CD4-positive, alpha-beta T cell (primary cell): Measurements from ENCODE around the gene DBN1. TPM values are rescaled to one million over a fixed set of nuclear protein-coding genes. Genes with fewer than 3 reads are reported as not detected.

Experiments
- ATAC-seq: fragments of 200-7000 bp; cut with Tn5 transposase; one replicate; pipeline ENCODE4 v1.10.0; 2022; ENCODE audit warnings: mild to moderate bottlenecking; ENCODE audit not compliant: poor library complexity
- CTCF ChIA-PET: fragments of 350-600 bp; sonication (Branson Sonifier 250); formaldehyde crosslinking; loops from one replicate; lab custom pipeline; 2021; ENCODE audit warnings: antibody characterized with exemption, inconsistent platforms; lab: Charles Lee
- POLR2A ChIA-PET: fragments of 350-600 bp; sonication (Branson Sonifier 250); formaldehyde crosslinking; loops from one replicate; lab custom pipeline; 2021; ENCODE audit warnings: antibody characterized with exemption, inconsistent platforms; lab: Charles Lee
- DNase-seq, 14 experiments: peaks; one replicate each; pipeline ENCODE4 v3.0.0-alpha.2; 2013 to 2020; ENCODE audit warnings: mixed read lengths in 2 of 14
- H3K27ac ChIP-seq, 2 donors: one replicate each; pipeline versions ENCODE4 v1.5.1 to v1.7.0; 2013; ENCODE audit warnings: low read length in 2 of 2, low read depth in 1 of 2, mild to moderate bottlenecking in 1 of 2
- H3K27me3 ChIP-seq, 2 experiments: 1 replicate in 1 of 2; 2 replicates in 1 of 2; pipeline versions ENCODE4 v1.6.1 to v1.7.0; 2013; ENCODE audit warnings: low read length in 2 of 2, control low read depth in 1 of 2, mild to moderate bottlenecking in 1 of 2, moderate library complexity in 1 of 2; ENCODE audit not compliant: insufficient read depth in 2 of 2, control insufficient read depth in 1 of 2
- H3K36me3 ChIP-seq: one replicate; pipeline ENCODE4 v1.6.1; 2013; ENCODE audit warnings: low read length, control low read depth; ENCODE audit not compliant: insufficient read depth
- H3K4me1 ChIP-seq: one replicate; pipeline ENCODE4 v1.6.1; 2013; ENCODE audit warnings: low read length, control low read depth; ENCODE audit not compliant: insufficient read depth
- H3K4me3 ChIP-seq: one replicate; pipeline ENCODE4 v1.5.1; 2013; ENCODE audit warnings: mild to moderate bottlenecking, low read length, moderate library complexity
- H3K9me3 ChIP-seq, 2 experiments: 1 replicate in 1 of 2; 2 replicates in 1 of 2; pipeline versions ENCODE4 v1.6.1 to v1.7.0; 2013; ENCODE audit warnings: low read length in 2 of 2, mild to moderate bottlenecking in 2 of 2, control low read depth in 1 of 2, moderate library complexity in 1 of 2; ENCODE audit not compliant: control insufficient read depth in 1 of 2, insufficient read depth in 1 of 2
- H3K27ac Mint-ChIP-seq: one replicate; pipeline ENCODE4 v1.8.0; 2020; ENCODE audit warnings: mixed read lengths
- H3K27me3 Mint-ChIP-seq: one replicate; pipeline ENCODE4 v1.8.0; 2021; ENCODE audit warnings: mixed read lengths
- H3K36me3 Mint-ChIP-seq: one replicate; pipeline ENCODE4 v1.8.0; 2021; ENCODE audit warnings: low read depth, mixed read lengths
- H3K4me1 Mint-ChIP-seq: one replicate; pipeline ENCODE4 v1.8.0; 2021; ENCODE audit warnings: low read depth, mixed read lengths
- H3K4me3 Mint-ChIP-seq: one replicate; pipeline ENCODE4 v1.8.0; 2020; ENCODE audit warnings: mild to moderate bottlenecking, mixed read lengths
- H3K9me3 Mint-ChIP-seq: one replicate; pipeline ENCODE4 v1.8.0; 2020; ENCODE audit warnings: mixed read lengths
- CTCF ChIP-seq: fragments of 200-600 bp; IDR thresholded peaks from one replicate; pipeline ENCODE4 v1.8.0; 2022; ENCODE audit warnings: antibody characterized with exemption, mild to moderate bottlenecking
- intact Hi-C, 2 experiments: fragments of 100-400 bp; cut with DNase I in 1 of 2; cut with micrococcal nuclease in 1 of 2; formaldehyde crosslinking; loops; one replicate each; pipeline versions ENCODE4 v1.15.1 to v1.9.0; 2023 to 2025; cut with DNase I, micrococcal nuclease
- total RNA-seq, 174 experiments: library from RNA in 2 of 174; stranded (reverse) in 2 of 174; gene quantifications; one replicate each; pipeline ENCODE4 v1.2.3 and lab custom pipeline; 2021 to 2026

Gene DBN1
- total RNA-seq, 2 experiments from 2014 or later, result 1.8 to 2.5 TPM

GRCh38 chr5:177479774-177480173 is 6.3 kb upstream of the DBN1 start:
- Histone ChIP-seq H3K4me3 (no peak overlapping the region), H3K9me3 (no peaks in the 10 kb centered on the region), H3K27ac (no peak overlapping the region), H3K36me3 (no peaks in the 10 kb centered on the region), H3K27me3 (no peaks in the 10 kb centered on the region), H3K4me1 (peaks cover 20% of the 10 kb centered on the region)
- intact Hi-C loops, result no loop called here
- Mint-ChIP-seq H3K27ac (peak overlapping the region; percentile 87), H3K9me3 (no peaks in the 10 kb centered on the region), H3K36me3 (no peaks in the 10 kb centered on the region), H3K27me3 (no peaks in the 10 kb centered on the region), H3K4me1 (peaks cover 30% of the 10 kb centered on the region), H3K4me3 (no peak overlapping the region)
- ATAC-seq (no peak), DNase-seq (no peak)
- ChIA-PET POLR2A (interaction anchor here (1.9 kb wide), 1 partner anchor 18 kb away, joined by 6 read pairs; the partner anchor contains the start of gene PDLIM7), CTCF (interaction anchor here (1.1 kb wide), 1 partner anchor 89 kb away, joined by 3 read pairs; no protein-coding TSS in a partner anchor)
- TF ChIP-seq CTCF, result no peak

- H3K27me3 Mint-ChIP-seq, result peaks cover 5% of the 10 kb centered on the region
- TF ChIP-seq CTCF, result no peak
- CTCF ChIA-PET, result interaction anchor here (0.9 to 1.1 kb wide), 2 partner anchors 74 to 88 kb away, joined by 3 read pairs; no protein-coding TSS in a partner anchor
- POLR2A ChIA-PET, result interaction anchor here (0.9 to 1.9 kb wide), 3 partner anchors 19 to 53 kb away, joined by 3 to 6 read pairs (median 5); partner anchors contain the start of genes GRK6 and PDLIM7
- no peak overlapping the region for H3K27ac ChIP-seq
- H3K9me3 Mint-ChIP-seq, result no peaks in the 10 kb centered on the region
- peak; percentile 85 for ATAC-seq
- H3K4me1 ChIP-seq, result peaks cover 28% of the 10 kb centered on the region
- H3K36me3 Mint-ChIP-seq, result no peaks in the 10 kb centered on the region
- H3K27me3 ChIP-seq, result no peaks in the 10 kb centered on the region
- H3K4me1 Mint-ChIP-seq, result peaks cover 34% of the 10 kb centered on the region
- no peaks in the 10 kb centered on the region for H3K9me3 ChIP-seq
- H3K27ac Mint-ChIP-seq, result peak overlapping the region; percentile 87
- H3K36me3 ChIP-seq, result no peaks in the 10 kb centered on the region
- no peak overlapping the region for H3K4me3 Mint-ChIP-seq
- intact Hi-C loops, result no loop called here
- peak in 3 of 14 experiments; percentile 35 to 53 (median 37) for DNase-seq
- H3K4me3 ChIP-seq, result no peak overlapping the region
These were observed 5.5 kb upstream of the DBN1 start for GRCh38 chr5:177478711-177479646.

- Mint-ChIP-seq H3K4me1 (peaks cover 36% of the 10 kb centered on the region), H3K27ac (peak overlapping the region; percentile 17), H3K36me3 (no peaks in the 10 kb centered on the region), H3K9me3 (no peaks in the 10 kb centered on the region), H3K27me3 (peaks cover 6% of the 10 kb centered on the region), H3K4me3 (peak overlapping the region; percentile 34)
- H3K27ac ChIP-seq, result no peak overlapping the region
- H3K27me3 ChIP-seq, result no peaks in the 10 kb centered on the region
- H3K9me3 ChIP-seq, result no peaks in the 10 kb centered on the region
- H3K36me3 ChIP-seq, result no peaks in the 10 kb centered on the region
- ATAC-seq (no peak), DNase-seq (no peak)
- CTCF ChIA-PET, result interaction anchor here (0.9 kb wide), 1 partner anchor 73 kb away, joined by 3 read pairs; no protein-coding TSS in a partner anchor
- POLR2A ChIA-PET, result interaction anchor here (0.9 to 1.2 kb wide), 3 partner anchors 31 to 52 kb away, joined by 3 to 5 read pairs (median 3); partner anchors contain the start of gene GRK6
- H3K4me1 ChIP-seq, result peaks cover 30% of the 10 kb centered on the region
- TF ChIP-seq CTCF, result no peak
- no peak overlapping the region for H3K4me3 ChIP-seq
- intact Hi-C loops, result no loop called here
These were observed 4.5 kb upstream of the DBN1 start for GRCh38 chr5:177477701-177478477.
